ENCODE results near the gene TMEM168.
"Not testable (repeated sequence)": the region's sequence is repeated elsewhere in the genome, so short reads cannot be mapped to it uniquely, and the experiment has no call there.

The TMEM168 gene

DNA sequence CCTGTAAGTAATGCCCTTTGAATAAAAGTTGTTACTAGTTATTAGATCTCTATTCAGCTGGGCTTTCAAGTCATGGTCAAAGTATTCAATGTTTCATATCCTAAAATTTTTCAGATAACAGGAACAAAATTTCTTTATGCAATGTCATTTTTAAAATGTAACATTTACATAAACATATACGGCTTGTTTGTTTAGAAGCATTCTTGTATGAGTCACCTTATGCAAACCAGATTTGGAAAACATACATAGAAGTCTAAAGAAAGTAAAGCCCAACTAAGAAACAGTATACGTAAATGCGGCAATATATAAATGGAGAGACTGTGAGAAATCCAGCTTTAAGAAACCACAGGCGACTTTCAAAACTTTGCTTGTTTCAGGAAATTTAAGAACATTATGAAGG lies 10.5 kb downstream of the TMEM168 start:
- no peak for DNase-seq (ENCODE audit: low spot score)

DNA sequence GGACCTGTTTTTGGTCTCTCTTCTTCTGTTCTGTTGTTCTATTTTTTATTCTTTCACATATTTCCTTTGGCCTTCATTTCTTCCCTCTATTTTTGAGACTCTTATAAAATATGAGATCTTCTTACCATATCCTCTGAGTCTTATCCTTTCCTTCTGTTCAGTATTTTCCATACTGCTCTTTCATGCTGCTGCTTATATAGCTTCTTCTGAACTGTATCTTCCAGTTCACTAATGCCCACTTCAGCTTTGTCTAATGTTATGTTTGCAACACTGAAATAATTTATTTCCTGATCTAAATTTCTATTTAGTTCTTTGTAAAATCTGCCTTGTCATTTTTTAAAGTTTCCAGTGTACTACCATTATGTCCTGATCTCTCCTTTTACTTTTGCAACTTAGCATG lies 12.8 kb downstream of the TMEM168 start:
- no peak for DNase-seq (ENCODE audit: low spot score)

DNA sequence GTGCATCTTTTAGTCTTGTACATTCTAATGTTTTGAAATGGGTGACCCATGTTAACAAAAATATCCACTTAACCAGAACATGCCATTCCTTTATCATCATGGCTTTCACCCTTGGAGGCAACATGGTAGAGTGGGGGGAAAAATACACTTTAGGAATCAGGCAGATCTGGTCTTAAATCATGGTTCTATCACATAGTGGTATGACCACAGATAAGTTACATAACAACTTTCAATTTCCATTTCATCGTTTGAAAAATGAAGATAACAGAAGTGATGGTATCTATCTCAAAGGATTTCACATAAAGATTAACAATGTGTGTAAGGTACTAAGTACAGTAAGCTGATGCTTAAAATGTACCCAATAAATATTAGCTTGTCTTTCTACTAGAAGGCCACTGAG lies 19.0 kb downstream of the TMEM168 start:
- no peak for DNase-seq (ENCODE audit: low spot score)

DNA sequence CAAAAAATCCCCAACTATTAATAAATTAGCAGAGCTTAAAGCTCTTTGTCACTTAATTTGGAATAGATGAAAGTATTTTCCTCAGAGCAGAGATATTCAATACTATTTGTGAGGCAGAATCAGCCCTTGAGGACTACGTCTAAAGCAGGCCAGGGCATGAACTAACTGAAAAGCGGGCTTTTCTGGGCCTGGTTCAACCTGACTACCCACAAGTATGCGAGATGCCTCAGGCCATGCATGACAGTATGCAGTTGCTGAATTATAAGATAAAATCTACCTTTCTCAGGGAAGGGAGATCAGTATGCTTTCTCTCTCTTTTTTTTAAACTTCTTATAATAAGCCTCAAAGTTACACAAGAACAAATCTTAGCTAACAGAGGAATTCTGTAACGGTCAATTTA lies 20.1 kb downstream of the TMEM168 start:
- DNase-seq (ENCODE audit: low spot score): no peak

DNA sequence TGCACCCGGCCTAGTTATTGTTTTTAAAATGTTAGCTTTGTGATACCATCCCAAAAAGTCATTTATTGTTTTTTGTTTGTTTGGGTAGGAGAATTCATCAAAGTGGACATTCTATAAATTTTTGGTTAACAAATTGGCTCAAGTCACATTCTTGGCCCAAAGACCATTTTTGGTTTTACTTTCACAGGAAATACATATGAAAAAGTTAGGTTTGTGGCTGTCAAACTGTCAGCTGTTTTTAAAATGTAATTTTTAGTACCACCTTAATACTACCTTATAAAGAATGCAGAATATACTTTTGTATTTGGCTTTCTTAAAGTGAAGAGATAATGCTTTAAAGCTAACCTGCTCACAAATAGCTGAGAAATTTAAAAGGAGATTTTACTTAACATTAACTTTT lies 25.1 kb downstream of the TMEM168 start:
- DNase-seq (ENCODE audit: low spot score): no peak

DNA sequence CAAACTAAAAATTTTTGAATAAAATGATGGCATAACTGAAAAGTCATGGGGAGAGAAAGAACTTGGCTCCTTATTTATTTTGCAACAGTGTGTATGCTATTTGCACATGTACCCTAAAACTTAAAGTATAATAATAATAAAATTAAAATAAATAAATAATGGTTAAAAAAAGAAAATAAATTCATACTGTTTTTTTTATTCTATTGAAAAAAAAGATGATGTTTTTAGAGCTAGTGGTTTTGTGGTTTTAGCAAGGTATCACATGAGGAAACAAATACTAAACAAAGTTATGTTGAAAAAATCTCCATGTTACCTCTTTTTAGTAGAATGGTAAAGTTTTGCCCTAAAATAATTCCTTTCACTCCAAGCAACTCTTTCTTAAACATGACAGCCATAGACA lies 26.2 kb downstream of the TMEM168 start:
- no peak for DNase-seq (ENCODE audit: low spot score)

DNA sequence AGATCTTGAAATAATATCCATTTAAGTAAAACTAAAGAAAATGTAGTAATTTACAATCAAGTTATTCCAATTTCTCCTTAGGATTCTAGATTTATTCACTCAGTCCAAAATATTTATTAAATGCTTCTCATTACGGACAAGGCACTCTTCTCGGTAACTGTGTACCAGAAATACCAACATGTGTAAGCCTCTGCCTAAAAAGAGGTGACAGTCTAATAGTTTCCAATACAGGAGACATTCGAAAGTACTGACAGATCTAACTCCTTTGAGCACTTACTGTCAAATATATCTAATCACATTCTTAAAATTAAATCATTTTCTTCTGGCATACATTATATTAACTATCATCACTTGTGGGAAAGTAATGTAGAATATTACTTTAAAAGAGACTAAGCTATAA lies 26.9 kb downstream of the TMEM168 start:
- no peak for DNase-seq (ENCODE audit: low spot score)

DNA sequence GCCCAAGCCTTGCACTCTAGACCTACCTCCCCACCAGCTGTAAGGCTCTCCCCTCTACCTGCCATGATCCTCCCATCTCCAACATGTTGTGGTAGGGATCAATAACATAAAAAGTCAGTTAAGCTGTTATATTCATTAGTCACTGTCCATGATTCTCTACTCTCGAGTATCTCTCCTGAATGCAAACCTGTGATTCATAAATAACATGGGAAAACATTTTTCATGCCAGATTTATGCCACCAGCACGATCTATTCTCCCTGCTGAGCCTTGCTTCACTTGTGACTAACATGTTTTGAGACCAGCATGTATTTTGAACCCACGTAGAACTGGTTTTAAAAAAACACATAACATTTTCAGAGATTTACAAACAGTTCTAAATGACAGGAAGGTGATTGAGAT lies 30.3 kb downstream of the TMEM168 start:
- DNase-seq (ENCODE audit: low spot score): peak; percentile 13

DNA sequence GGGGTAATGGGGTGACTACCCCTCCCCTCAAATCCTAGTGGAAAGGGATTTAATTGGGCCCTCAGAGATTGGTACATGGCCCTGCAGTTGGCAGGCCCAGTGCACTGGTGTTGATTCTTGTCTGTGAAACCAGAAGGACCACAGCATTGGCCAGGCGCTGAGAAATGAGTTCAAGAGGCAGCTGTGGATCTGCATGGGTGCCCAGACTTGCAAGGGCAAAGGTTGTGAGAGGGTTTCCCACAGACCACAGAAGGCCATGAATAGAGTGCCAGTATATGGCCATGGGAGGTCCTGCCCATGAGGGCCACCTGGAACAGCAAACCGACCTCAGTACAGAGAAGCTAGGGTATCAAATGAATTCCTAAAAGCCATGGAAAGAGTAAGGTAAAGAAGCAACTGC lies 32.9 kb downstream of the TMEM168 start:
- DNase-seq (ENCODE audit: low spot score): no peak

DNA sequence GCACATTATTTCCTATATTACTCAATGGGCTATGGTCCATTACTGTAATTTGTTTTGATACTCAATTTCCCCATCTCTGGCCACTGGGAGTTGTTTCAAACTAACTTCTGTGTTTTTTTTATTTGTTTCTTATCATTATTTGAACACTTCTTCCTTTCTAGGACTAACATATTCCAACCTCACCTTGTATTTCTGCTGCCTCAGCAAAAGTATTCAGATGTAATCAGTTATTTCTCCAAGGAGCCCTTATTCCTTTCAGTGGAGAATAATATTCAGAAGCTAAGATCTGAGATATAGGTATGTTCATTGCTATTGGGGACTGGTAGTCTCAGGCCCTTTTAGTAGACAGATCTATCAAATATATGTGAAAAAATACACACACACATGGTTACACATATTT lies 36.9 kb downstream of the TMEM168 start:
- no peak for DNase-seq (ENCODE audit: low spot score)

DNA sequence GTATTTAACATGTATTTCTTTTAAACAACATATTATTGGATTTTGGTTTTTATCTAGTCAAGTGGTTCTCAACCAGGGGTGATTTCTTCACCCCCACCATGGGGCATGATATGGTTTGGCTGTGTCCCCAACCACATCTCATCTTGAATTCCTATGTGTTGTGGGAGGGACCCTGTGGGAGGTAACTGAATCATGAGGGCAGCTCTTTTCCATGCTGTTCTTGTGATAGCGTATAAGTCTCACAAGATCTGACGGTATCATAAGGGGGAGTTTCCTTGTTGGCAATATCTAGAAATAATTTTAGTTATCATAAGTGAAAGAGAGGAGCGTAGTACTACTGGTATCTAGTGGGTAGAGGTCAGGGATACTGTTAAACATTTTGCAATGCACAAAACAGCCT lies 37.6 kb downstream of the TMEM168 start:
- no peak for DNase-seq (ENCODE audit: low spot score)

DNA sequence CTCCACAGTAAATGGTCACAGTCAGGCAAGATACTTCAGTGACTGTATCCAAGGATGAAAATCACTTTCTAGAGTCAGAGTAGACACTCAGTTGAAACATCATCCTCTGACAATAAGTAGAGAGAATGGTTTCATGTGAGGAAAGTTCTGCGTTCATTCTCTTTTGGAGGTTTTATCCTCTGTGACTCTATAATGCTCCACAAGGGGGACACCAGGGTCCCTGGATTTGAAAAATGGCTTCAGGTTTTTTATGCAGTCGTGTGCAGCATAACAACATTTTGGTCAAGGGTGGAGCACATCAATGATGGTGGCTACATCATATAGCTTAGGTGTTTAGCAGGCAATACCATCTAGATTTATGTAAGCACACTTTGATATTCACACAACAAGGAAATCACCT lies 40.4 kb downstream of the TMEM168 start:
- DNase-seq (ENCODE audit: low spot score): no peak

DNA sequence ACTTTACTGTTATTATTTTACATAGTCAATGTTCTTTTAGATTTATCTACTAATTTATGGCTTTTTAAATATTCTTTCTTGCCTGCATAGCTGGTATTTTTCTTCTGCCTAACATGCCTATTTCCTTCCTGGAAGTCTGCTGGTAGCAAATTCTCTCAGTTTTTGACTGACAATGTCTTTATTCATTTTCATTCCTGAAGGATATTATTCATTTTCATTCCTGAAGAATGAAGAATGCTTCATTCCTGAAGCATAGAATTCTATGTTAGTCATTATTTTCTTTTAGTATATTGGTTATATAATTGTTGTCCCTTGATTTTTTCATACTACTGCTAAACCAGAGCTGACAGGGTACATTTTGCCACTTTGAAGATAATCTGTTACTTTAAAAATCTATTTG lies 41.8 kb downstream of the TMEM168 start:
- no peak for DNase-seq (ENCODE audit: low spot score)

DNA sequence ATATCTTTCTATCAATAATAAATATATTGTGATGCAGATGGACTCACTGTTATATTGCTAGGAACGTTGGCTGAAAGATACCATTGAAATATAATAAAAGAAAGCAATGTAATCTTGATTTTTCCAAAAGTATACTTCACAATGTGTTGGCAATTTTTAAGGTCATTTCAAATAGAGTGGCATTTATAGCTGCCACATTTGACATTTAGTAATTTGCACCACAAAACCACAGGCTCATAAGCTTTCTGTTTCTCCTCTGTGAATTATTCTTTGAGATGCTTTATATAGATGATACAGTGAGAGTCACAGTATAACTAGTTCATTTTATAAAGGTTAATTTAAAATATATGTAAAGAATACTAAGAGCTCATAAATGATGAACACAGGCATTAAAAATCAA lies 44.6 kb downstream of the TMEM168 start:
- no peak for DNase-seq (ENCODE audit: low spot score)

DNA sequence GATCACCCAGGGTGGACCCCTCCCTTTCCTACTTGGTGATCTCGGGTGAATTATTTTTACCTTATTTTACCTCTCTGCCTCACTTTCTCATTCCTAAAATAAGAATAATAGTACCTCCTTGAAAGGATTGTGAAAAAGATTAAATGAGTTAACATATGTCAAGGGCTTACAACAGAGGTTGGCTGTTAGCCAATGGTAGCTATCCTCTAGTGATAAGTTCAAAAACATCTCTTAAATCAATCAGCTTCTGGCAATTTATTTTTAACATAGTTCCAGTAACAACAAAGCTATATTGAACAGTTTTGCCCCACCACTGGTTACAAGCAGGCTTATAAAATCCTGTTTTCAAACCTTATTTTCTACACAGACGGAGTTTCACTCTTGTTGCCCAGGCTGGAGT lies 45.4 kb downstream of the TMEM168 start:
- DNase-seq (ENCODE audit: low spot score): no peak

DNA sequence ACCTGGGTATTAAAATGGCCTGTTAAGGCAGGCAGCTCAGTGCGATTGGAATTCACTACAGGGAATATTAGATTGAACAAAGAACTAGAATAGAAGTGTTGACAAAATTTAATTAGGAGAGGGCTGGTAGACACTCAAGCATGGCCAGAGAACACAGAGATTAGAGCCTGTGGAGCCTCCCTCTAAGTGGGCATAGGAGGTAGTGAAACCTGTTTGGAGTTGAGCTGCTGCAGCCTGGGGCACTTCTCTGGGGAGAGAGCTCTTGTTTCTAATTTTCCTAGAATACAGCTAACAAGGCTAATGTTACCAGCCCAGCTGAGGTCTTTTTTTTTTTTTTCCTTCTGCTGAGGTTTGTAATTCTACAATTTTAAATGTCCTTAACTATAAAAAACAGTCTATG lies 46.4 kb downstream of the TMEM168 start:
- no peak for DNase-seq (ENCODE audit: low spot score)

DNA sequence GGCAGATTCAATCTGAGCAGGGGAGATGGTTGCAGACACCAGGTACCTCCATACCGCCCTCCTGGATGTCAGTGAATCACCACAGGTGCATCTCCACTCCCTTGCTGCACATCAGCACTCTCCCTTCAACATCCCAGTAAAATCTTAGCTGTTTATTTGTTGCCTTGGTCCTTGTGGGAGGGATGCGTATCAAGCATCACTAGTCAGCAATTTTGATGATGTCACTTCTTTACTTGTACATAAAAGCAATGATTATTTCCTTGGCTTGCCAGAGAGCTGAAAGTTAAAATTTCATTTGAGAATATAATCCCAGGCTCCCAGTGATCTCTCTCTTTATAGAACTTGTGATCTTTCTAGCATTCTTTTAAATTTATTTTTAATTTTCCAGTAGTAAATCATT lies 49.5 kb downstream of the TMEM168 start:
- DNase-seq (ENCODE audit: low spot score): no peak

DNA sequence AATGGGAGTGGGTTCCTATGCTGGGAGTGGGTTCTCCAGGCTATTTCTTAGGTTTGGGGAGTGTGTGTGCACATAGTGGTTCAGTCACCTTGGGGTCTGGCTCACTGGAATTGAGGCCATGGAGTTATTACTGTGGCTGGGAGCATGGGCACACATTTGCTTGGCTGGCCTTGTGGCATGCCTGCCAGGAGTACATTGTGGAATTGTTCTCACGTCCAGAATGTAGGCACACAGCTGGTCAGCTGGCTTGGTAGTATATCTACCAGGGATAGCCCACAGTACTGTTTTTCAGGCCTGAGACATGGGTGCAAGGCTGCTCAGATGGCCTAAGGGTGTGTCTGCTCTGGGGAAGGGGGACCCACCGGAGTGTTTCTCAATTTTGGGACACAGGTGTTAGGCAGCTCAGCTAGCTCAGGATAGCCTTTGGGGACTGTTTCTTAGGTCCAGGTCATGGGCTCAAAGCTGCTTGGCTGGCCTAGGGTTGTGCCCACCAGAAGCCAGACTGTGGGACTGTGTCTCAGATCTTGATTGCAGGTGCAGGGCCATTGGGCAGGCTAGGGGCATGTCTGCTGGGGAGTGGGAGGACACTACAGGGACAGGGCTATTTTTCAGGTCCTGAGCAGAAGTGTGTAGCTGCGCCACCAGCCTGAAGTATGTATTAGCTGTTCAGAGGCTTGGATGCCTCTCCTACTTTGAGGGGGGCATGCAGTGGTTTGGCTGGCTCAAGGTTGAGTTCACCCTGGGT lies 50.6 kb downstream of the TMEM168 start:
- DNase-seq (ENCODE audit: low spot score): no peak

DNA sequence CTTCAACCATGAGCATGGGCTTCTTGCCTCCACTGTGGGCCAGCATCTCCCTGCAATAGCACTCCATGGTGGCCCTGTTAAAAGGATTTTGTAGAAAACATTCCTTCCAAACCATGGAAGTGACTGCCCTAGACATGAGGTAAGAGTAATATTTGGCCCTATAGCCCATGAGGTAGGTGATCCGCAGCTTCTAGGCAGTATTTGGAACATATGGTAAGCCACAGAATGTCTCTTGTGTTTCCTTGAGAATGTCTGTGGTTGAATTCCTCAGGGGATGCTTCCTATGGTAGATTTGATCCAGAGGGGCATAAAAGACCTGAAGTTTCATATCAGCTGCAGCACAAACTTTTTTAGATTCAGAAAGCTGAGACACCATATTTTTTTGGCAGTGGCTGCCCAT lies 54.9 kb downstream of the TMEM168 start:
- DNase-seq (ENCODE audit: low spot score): no peak

DNA sequence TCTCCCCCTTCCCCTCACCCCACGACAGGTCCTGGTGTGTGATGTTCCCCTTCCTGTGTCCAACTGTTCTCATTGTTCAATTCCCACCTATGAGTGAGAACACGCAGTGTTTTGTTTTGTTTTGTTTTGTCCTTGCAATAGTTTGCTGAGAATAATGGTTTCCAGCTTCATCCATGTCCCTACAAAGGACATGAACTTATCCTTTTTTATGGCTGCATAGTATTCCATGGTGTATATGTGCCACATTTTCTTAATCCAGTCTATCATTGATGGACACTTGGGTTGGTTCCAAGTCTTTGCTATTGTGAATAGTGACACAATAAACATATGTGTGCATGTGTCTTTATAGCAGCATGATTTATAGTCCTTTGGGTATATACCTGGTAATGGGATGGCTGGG lies 58.9 kb downstream of the TMEM168 start:
- DNase-seq (ENCODE audit: low spot score): not testable (repeated sequence)

DNA sequence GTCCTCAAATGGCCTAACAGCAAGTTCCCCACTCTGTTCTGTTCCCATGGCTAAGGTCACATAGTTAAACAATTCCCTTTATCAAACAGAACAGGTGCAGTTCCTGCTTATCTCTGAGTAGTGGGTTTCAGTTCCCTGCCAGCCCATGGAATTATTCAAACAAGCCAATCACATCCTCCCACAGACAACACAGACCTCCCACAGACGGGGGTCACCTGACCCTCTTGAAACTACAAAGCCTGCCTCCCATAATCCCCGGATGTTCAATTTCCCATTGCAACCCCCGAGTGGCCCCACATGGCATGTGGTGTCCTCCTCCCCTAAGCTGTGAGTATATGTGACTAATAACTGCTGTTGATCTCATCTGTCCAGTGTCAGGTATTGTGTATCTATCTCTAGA lies 64.1 kb downstream of the TMEM168 start:
- no peak for DNase-seq (ENCODE audit: low spot score)

DNA sequence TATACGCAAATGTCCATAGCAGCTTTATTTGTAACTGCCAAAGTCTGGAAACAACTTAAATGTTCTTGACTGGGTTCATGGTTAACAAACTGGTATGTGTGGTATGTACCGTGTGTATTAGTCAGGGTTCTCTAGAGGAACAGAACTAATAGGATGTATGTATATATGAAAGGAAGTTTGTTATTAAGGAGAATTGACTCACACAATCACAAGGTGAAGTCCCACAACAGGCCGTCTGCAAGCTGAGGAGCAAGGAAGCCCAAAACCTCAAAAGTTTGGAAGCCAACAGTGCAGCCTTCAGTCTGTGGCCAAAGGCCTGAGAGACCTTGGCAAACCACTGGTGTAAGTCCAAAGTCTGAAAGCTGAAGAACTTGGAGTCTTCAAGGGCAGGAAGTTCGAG lies 66.8 kb downstream of the TMEM168 start:
- DNase-seq (ENCODE audit: low spot score): no peak

DNA sequence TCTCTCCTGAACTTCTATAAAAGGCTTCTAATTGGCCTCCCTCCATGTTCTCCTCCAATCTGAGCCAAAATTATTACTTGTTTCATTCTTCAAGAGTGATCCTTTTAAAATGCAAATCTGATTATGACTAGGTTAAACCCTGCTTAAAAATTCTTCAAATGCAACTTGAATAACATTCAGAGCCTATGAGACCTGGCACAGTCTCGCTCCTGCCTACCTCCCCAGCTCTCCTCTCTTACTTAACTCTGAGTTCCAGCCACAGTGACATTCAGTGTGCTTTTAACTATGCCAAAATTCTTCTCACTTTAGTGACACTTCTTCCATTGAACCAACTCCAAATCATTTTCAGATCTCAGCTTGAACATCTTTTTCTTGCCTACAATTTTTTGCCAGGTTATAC lies 68.8 kb downstream of the TMEM168 start:
- DNase-seq (ENCODE audit: low spot score): no peak

DNA sequence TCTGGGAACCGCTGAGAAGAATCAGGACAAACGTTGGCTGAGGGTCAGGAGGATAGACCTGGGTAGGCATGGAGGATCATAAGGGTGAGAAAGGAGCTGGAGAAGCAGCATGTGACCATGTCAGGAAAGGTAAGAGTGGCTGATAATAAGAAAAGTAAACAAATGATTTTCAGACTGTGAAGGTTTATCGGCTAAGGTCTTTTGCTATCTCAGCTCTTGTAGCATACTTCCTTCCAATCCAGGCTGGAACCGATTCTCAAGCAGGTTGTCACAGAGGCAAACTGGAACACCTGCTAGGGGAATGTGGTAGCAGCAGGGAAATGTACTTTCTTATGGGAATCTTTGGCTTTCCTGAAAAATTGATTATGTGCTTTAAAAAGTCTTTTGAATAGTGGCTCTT lies 74.7 kb downstream of the TMEM168 start:
- no peak for DNase-seq (ENCODE audit: low spot score)

DNA sequence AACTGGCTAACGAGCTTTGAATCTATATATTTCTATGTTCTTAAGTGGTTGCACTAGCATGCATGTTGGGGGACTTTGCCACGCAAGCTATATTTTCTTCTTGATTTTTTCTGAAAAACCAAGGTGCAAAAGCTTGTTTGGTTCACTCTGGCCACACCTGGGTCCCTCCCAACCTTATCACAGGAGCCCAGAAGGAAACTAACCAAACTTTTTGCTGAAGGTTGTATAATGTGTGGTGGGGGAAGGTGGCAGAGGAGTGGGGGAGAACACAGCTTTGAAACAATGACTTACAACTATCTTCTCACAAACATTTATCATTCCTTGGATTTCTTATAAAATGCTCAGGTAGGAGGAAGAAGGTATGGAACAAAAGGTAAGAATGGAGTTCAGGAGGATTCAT lies 75.3 kb downstream of the TMEM168 start:
- DNase-seq (ENCODE audit: low spot score): no peak

Measured in Ammon's horn (tissue), 1 donor.